Measurements from ENCODE around the gene SPDYE1. TPM values are rescaled to one million over a fixed set of nuclear protein-coding genes. Genes with fewer than 3 reads are reported as not detected.
"Not testable (repeated sequence)": the region's sequence is repeated elsewhere in the genome, so short reads cannot be mapped to it uniquely, and the experiment has no call there.

Gene SPDYE1
- not detected for total RNA-seq

- not testable (repeated sequence) for DNase-seq (ENCODE audit: low spot score)
Measured at GRCh38 chr7:43997532-43997931, at the start of gene SPDYE1. TSS of gene SPDYE1 (plus strand) at chr7:43997897. CDS start at chr7:43999950, 2,053 bp downstream.

- DNase-seq (ENCODE audit: low spot score) = no peak
Measured at GRCh38 chr7:43952028-43952427, 45.7 kb upstream of the SPDYE1 start.

- DNase-seq (ENCODE audit: low spot score) = no peak
Measured at GRCh38 chr7:43953071-43953470, 44.6 kb upstream of the SPDYE1 start.

- DNase-seq (ENCODE audit: low spot score) = no peak
Measured at GRCh38 chr7:43954524-43955228, 43.0 kb upstream of the SPDYE1 start.

GRCh38 chr7:43956027-43956426 is 41.7 kb upstream of the SPDYE1 start:
- DNase-seq (ENCODE audit: low spot score) = no peak

GRCh38 chr7:43960933-43961332 is 36.8 kb upstream of the SPDYE1 start:
- no peak for DNase-seq (ENCODE audit: low spot score)

- DNase-seq (ENCODE audit: low spot score) = not testable (repeated sequence)
Measured at GRCh38 chr7:43966392-43966791, 31.3 kb upstream of the SPDYE1 start.

- DNase-seq (ENCODE audit: low spot score) = not testable (repeated sequence)
Measured at GRCh38 chr7:43968172-43969040, 29.3 kb upstream of the SPDYE1 start.

- not testable (repeated sequence) for DNase-seq (ENCODE audit: low spot score)
Measured at GRCh38 chr7:43969586-43969985, 28.1 kb upstream of the SPDYE1 start.

GRCh38 chr7:43970698-43971097 is 27.0 kb upstream of the SPDYE1 start:
- DNase-seq (ENCODE audit: low spot score) = not testable (repeated sequence)

- not testable (repeated sequence) for DNase-seq (ENCODE audit: low spot score)
Measured at GRCh38 chr7:43974033-43974573, 23.6 kb upstream of the SPDYE1 start.

- DNase-seq (ENCODE audit: low spot score) = not testable (repeated sequence)
Measured at GRCh38 chr7:43974725-43975482, 22.8 kb upstream of the SPDYE1 start.

- no peak for DNase-seq (ENCODE audit: low spot score)
Measured at GRCh38 chr7:43977525-43977924, 20.2 kb upstream of the SPDYE1 start.

GRCh38 chr7:43978102-43978501 is 19.6 kb upstream of the SPDYE1 start:
- peak; percentile 57 for DNase-seq (ENCODE audit: low spot score)

- DNase-seq (ENCODE audit: low spot score) = not testable (repeated sequence)
Measured at GRCh38 chr7:43982848-43983247, 14.8 kb upstream of the SPDYE1 start.

- not testable (repeated sequence) for DNase-seq (ENCODE audit: low spot score)
Measured at GRCh38 chr7:43983736-43984135, 14.0 kb upstream of the SPDYE1 start.

GRCh38 chr7:43985904-43986864 is 11.5 kb upstream of the SPDYE1 start:
- not testable (repeated sequence) for DNase-seq (ENCODE audit: low spot score)

GRCh38 chr7:43987476-43987875 is 10.2 kb upstream of the SPDYE1 start:
- not testable (repeated sequence) for DNase-seq (ENCODE audit: low spot score)

GRCh38 chr7:43990011-43990585 is 7.6 kb upstream of the SPDYE1 start:
- DNase-seq (ENCODE audit: low spot score) = peak; percentile 74

- not testable (repeated sequence) for DNase-seq (ENCODE audit: low spot score)
Measured at GRCh38 chr7:43990829-43991228, 6.9 kb upstream of the SPDYE1 start.

All from ureter (tissue), 1 donor.